Activated CD8-positive, alpha-beta T cell treated with anti-CD3 and anti-CD28 coated beads for 36 hours (primary cell): Measurements from ENCODE around the gene ARHGAP18. TPM values are rescaled to one million over a fixed set of nuclear protein-coding genes. Genes with fewer than 3 reads are reported as not detected.

ENCODE experiments used
- ATAC-seq: fragments of 200-7000 bp; cut with Tn5 transposase; one replicate; pipeline ENCODE4 v1.10.0; 2021; ENCODE audit warnings: mild to moderate bottlenecking, moderate library complexity
- CTCF ChIA-PET: fragments of 350-600 bp; sonication (Branson Sonifier 250); formaldehyde crosslinking; loops from one replicate; lab custom pipeline; 2021; ENCODE audit warnings: antibody characterized with exemption; lab: Charles Lee
- POLR2A ChIA-PET: fragments of 350-600 bp; sonication (Branson Sonifier 250); formaldehyde crosslinking; loops from one replicate; lab custom pipeline; 2021; ENCODE audit warnings: antibody characterized with exemption; lab: Charles Lee
- DNase-seq: peaks from one replicate; pipeline ENCODE4 v3.0.0-alpha.2; 2020
- H3K27ac Mint-ChIP-seq: one replicate; pipeline ENCODE4 v1.8.0; 2021; ENCODE audit warnings: mild to moderate bottlenecking, mixed read lengths
- H3K27me3 Mint-ChIP-seq: one replicate; pipeline ENCODE4 v1.8.0; 2021; ENCODE audit warnings: mixed read lengths
- H3K36me3 Mint-ChIP-seq: one replicate; pipeline ENCODE4 v1.8.0; 2021; ENCODE audit warnings: low read depth, mixed read lengths
- H3K4me1 Mint-ChIP-seq: one replicate; pipeline ENCODE4 v1.8.0; 2021; ENCODE audit warnings: low read depth, mixed read lengths
- H3K4me3 Mint-ChIP-seq: one replicate; pipeline ENCODE4 v1.8.0; 2021; ENCODE audit warnings: mild to moderate bottlenecking, moderate library complexity, mixed read lengths
- H3K9me3 Mint-ChIP-seq: one replicate; pipeline ENCODE4 v1.8.0; 2021; ENCODE audit warnings: mixed read lengths
- CTCF ChIP-seq: fragments of 200-600 bp; IDR thresholded peaks from one replicate; pipeline ENCODE4 v1.8.0; 2022; ENCODE audit warnings: antibody characterized with exemption, mild to moderate bottlenecking
- intact Hi-C: fragments of 100-400 bp; cut with micrococcal nuclease; formaldehyde crosslinking; loops from one replicate; pipeline ENCODE4 v1.10.0; 2022
- total RNA-seq, 2 experiments: library from RNA; stranded (reverse); gene quantifications; one replicate each; pipeline ENCODE4 v1.2.3, GENCODE V29; 2021

Gene ARHGAP18
- total RNA-seq, 2 experiments from 2014 or later = 8.2 to 9.6 TPM

GRCh38 chr6:129705212-129705611 lies 4.8 kb downstream of the ARHGAP18 start:
- ATAC-seq (no peak), DNase-seq (no peak)
- Mint-ChIP-seq H3K36me3 (peaks cover 3% of the 10 kb centered on the region), H3K4me1 (peaks cover 30% of the 10 kb centered on the region), H3K4me3 (no peak overlapping the region), H3K27me3 (no peaks in the 10 kb centered on the region), H3K27ac (no peak overlapping the region), H3K9me3 (no peaks in the 10 kb centered on the region)
- TF ChIP-seq CTCF = no peak
- intact Hi-C loops = loop anchor here (5.0 kb wide), 1 partner anchor 33 kb away; no protein-coding TSS in a partner anchor
- ChIA-PET POLR2A (interaction anchor here (0.9 kb wide), 1 partner anchor 20 kb away, joined by 3 read pairs; no protein-coding TSS in a partner anchor), CTCF (interaction anchor here (0.6 to 1.4 kb wide), 3 partner anchors 107 to 204 kb away, joined by 3 to 4 read pairs (median 3); no protein-coding TSS in a partner anchor)

- ChIA-PET CTCF (interaction anchor here (0.6 to 1.4 kb wide), 2 partner anchors 107 to 204 kb away, joined by 3 read pairs; no protein-coding TSS in a partner anchor), POLR2A (interaction anchor here (0.9 kb wide), 1 partner anchor 19 kb away, joined by 3 read pairs; no protein-coding TSS in a partner anchor)
- TF ChIP-seq CTCF = no peak
- DNase-seq (no peak), ATAC-seq (no peak)
- intact Hi-C loops = loop anchor here (5.0 kb wide), 1 partner anchor 32 kb away; no protein-coding TSS in a partner anchor
- no peak overlapping the region for H3K4me3 Mint-ChIP-seq
- peaks cover 3% of the 10 kb centered on the region for H3K36me3 Mint-ChIP-seq
- H3K27ac Mint-ChIP-seq = no peak overlapping the region
- H3K27me3 Mint-ChIP-seq = no peaks in the 10 kb centered on the region
- peaks cover 28% of the 10 kb centered on the region for H3K4me1 Mint-ChIP-seq
- H3K9me3 Mint-ChIP-seq = no peaks in the 10 kb centered on the region
Measured at GRCh38 chr6:129704708-129705107, 5.3 kb downstream of the ARHGAP18 start.

GRCh38 chr6:129701721-129702455 lies 8.1 kb downstream of the ARHGAP18 start:
- intact Hi-C loops = no loop called here
- no peaks in the 10 kb centered on the region for H3K9me3 Mint-ChIP-seq
- H3K27ac Mint-ChIP-seq = no peak overlapping the region
- no peaks in the 10 kb centered on the region for H3K27me3 Mint-ChIP-seq
- no peak for TF ChIP-seq CTCF
- peaks cover 3% of the 10 kb centered on the region for H3K36me3 Mint-ChIP-seq
- ChIA-PET POLR2A (interaction anchor here (0.6 kb wide), 1 partner anchor 942 kb away, joined by 3 read pairs; no protein-coding TSS in a partner anchor), CTCF (interaction anchor here (1.6 kb wide), 1 partner anchor 29 kb away, joined by 6 read pairs; no protein-coding TSS in a partner anchor)
- DNase-seq (no peak), ATAC-seq (no peak)
- H3K4me3 Mint-ChIP-seq = no peak overlapping the region
- peaks cover 18% of the 10 kb centered on the region for H3K4me1 Mint-ChIP-seq

- ATAC-seq = no peak
- intact Hi-C loops = no loop called here
- Mint-ChIP-seq H3K36me3 (no peaks in the 10 kb centered on the region), H3K27me3 (no peaks in the 10 kb centered on the region), H3K27ac (no peak overlapping the region), H3K9me3 (no peaks in the 10 kb centered on the region), H3K4me3 (no peak overlapping the region), H3K4me1 (peaks cover 30% of the 10 kb centered on the region)
- ChIA-PET CTCF (interaction anchor here (1.1 to 1.8 kb wide), 4 partner anchors 9 to 26 kb away, joined by 3 to 10 read pairs (median 4); partner anchors contain the start of gene ARHGAP18), POLR2A (interaction anchor here (1.8 kb wide), 1 partner anchor 9 kb away, joined by 5 read pairs; the partner anchor contains the start of gene ARHGAP18)
- TF ChIP-seq CTCF = no peak
- DNase-seq = no peak
Measured at GRCh38 chr6:129700666-129701065, 9.3 kb downstream of the ARHGAP18 start.
